GM18498 (cell line): ENCODE results near the gene AGTR1.

ENCODE experiments used
- ATAC-seq: cut with Tn5 transposase; IDR thresholded peaks from one replicate; pipeline ENCODE4 v1.9.1; 2021; ENCODE audit warnings: mild to moderate bottlenecking, moderate library complexity; ENCODE audit not compliant: unreplicated experiment

Gene AGTR1

GRCh38 chr3:148697306-148698189 is at the start of gene AGTR1:
AGTR1 (plus strand) TSS chr3:148697903; CDS start chr3:148741036, 43,133 bp downstream.
- no peak for ATAC-seq

- ATAC-seq: no peak
Observed at GRCh38 chr3:148648685-148649352, 48.9 kb upstream of the AGTR1 start.

DNA sequence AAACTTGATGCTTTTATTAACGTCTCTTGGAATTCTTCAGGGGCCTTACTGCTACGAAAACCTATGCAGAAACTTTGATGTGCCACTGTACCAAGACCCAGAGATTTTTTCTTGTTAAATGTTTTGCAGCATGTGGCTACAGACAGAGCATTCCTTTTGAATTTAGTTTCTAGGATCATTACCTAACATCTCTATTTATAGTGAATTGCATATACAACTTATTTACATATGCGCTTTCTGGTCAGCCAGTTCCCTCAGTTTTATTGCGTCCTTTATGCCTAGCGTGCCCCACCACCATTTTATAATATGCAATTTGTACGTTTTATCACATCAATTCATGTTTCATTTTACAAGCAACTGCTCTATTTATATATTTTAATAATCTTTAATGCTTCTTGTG is 46.2 kb upstream of the AGTR1 start:
- no peak for ATAC-seq

GRCh38 chr3:148654433-148654832 is 43.3 kb upstream of the AGTR1 start:
- ATAC-seq: no peak

- no peak for ATAC-seq
Observed at GRCh38 chr3:148657470-148657869, 40.2 kb upstream of the AGTR1 start.

- ATAC-seq: no peak
Observed at GRCh38 chr3:148659512-148659911, 38.2 kb upstream of the AGTR1 start.

DNA sequence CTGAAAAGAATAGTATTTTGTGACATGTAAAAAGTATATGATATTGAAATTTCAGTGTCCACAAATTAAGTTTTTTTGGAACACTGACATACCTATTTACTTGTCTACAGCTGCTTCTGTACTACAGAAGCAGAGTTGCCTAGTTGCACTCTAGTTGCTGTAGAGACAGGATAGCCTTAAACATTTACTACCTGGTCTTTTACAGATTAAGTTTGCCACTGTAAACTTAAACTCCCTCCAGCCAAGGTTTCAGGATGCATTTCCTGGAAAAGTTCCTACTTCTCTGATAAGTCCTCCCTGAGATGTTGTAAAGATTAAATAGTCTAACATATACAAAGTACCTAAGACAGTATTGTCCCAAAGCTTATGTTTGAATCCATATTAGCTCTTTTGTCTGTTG is 17.4 kb upstream of the AGTR1 start:
- no peak for ATAC-seq

DNA sequence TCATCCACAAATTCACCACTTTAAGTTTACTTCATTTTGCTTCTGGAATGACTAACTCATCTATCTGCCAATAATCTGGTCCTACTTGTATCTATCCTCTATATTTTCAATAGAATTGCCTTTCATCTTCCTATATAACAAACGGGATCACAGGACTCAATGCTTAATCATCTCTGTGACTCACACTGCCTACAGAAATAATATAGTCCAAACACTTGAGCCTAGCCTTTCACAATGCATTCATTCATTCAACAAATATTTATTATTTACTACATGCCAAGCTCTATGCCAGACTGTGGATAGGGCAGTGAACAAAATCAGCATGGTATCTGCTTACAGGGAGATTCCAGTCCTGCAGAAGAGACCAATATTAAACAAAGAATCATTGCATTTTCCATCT is 16.6 kb upstream of the AGTR1 start:
- ATAC-seq: no peak

DNA sequence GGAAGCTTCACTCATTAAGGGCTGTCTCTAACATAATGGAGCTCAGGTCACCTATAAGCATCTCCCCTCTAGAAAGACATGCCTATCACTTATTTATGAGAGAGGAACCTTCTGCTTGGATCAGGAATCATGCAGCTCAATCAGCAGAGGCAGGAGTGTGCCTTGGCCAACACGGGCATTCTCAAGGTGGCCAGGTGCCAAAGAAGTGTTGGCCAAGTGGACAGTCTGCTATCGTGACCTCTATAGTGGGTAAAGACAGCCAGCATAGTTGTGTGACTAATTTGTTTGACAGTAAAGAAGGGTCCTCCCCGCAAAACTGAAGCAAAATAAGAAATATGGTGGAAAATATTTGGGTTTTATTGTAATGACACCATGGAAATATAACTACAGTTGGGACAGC is 14.7 kb upstream of the AGTR1 start:
- ATAC-seq: no peak

- no peak for ATAC-seq
Observed at GRCh38 chr3:148694116-148694515, 3.6 kb upstream of the AGTR1 start.

DNA sequence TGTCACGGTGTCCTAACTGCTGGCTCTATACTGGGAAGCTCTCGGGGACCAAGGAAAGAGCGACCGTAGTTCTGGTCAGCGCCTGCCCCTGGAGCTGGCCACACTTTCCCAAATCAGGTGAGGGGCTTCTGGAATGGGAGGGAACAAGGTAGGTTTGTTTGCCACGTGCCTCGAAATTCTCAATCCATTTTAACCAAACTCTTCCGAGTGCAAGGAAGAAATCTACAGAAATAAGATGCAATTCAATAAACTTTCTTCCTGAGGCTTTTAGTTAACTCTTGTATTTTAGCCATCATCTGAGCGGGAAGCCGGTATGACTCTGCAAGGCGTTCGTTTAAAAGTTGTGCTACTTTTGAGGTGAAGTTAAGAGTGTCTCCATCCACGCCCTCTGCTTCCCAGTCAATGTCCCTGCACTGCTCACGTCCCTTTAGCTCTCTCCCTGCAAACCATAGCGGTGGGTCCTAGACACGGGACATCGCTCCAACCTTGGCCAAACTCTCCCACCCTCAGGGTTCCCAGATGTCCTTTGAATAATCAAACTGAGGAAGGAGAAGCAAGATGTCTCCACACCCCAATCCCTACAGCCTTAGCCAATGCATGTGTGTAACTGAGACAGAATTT is 597 bp downstream of the AGTR1 start:
- ATAC-seq: no peak

- ATAC-seq: no peak
Observed at GRCh38 chr3:148705314-148705713, 7.6 kb downstream of the AGTR1 start.

GRCh38 chr3:148707601-148708380 is 10.1 kb downstream of the AGTR1 start:
- ATAC-seq: no peak

DNA sequence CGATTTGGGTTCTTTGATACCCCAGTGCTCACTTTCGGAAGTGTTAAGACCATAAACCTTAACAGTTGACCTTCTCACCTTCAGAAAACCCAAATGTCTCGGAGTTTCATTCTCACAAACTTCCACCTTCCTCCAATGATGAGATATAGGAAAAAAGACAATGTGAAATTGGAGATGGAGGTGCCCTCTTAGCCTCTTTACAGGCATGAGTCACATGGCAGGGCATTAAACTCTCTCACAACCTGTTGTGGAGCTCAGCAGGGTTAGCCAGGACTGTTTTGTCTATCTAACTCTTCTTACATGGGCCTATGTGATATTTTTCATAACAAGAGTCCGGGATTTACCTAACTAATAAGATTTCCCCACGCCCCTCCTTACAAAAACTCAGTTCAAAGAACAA is 10.7 kb downstream of the AGTR1 start:
- no peak for ATAC-seq

DNA sequence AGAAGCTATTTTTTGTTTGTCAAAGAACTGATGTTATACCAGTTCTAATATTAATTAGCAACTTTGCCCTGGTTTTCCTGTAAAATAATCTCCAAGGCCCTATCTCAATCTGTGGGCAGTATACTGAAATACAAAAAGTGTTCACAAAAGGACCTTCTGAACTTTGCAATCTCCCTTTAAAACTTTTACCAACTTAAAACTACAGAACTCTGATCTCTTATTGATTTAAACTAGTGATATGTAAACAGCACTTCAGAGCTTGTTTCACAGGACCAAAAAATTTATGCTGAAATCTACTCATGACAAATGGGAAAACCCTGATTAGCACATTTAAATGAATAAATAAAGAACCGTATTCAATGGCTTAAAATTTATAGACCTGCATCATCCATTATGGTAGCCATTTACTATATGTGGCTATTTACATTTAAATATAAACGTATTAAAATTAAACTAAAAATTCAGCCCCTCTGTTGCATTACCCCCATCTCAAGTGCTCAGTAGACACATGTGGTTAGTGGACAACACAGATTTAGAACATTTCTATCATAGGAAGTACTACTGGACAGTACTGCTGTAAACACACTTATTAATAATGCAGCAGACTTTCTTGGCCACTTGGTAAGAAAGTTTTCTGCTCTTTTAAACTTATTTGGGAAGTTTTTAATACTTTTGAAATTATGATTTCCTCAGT is 12.0 kb downstream of the AGTR1 start:
- no peak for ATAC-seq

DNA sequence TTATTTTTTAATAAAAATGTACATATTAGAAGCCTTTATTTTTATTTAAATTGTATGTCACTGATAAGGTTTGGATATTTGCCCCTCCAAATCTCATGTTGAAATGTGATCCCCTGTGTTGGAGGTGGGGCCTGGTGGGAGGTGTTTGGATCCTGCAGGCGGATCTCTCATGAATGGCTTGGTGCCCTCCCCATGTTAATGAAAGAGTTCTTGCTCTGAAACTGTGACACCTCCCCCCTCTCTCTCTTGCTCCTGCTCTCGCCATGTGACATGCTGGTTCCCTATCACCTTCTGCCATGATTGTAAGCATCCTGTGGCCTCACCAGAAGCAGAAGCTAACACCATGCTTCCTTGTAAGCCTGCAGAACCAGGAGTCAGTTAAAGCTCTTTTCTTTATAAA is 13.0 kb downstream of the AGTR1 start:
- no peak for ATAC-seq

- ATAC-seq: no peak
Observed at GRCh38 chr3:148711981-148712666, 14.4 kb downstream of the AGTR1 start.

DNA sequence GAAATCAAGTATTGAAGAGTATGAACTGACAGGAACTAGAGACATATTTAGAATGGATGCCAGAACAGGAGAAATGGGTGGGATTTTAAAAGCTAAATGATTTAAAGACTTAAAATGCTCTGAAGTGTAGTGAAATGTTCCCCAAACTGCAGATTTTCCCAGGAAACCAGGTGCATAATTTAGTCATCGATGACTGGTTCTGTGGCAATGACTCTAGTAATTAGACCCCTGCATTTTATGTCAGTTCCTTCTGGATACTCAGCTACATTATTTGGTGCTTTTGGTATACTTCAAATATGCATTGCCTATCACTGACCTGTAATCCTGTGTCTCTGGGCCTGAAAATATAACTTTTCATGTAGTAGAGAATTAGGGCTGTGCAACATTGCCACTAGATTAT is 16.8 kb downstream of the AGTR1 start:
- no peak for ATAC-seq

DNA sequence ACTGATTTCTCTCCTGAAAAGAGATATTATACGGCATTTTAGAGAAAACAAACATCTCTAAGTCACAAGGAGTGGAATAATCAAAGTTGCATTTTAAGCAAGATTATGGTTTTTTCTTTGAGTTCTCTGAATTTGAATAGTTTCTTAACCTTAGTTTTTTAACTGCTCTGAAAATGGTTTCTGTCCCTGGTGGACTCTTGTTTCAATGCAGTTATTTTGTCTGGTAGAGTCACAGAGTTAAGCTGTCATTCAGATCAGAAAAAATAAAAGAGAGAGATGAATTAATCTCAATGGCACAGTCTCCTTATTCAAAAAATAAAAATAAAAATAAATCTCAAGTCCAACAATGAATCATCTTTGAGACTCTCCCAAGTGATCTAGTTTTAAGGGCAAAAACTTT is 19.0 kb downstream of the AGTR1 start:
- ATAC-seq: no peak
